Hippocampal formation (tissue), 2 donors: ENCODE data around the gene SLC16A10.

Experiments used
- DNase-seq, 2 donors: peaks; one replicate each; lab custom pipeline; 2025; lab: John Stamatoyannopoulos, UW

SLC16A10 gene

DNA sequence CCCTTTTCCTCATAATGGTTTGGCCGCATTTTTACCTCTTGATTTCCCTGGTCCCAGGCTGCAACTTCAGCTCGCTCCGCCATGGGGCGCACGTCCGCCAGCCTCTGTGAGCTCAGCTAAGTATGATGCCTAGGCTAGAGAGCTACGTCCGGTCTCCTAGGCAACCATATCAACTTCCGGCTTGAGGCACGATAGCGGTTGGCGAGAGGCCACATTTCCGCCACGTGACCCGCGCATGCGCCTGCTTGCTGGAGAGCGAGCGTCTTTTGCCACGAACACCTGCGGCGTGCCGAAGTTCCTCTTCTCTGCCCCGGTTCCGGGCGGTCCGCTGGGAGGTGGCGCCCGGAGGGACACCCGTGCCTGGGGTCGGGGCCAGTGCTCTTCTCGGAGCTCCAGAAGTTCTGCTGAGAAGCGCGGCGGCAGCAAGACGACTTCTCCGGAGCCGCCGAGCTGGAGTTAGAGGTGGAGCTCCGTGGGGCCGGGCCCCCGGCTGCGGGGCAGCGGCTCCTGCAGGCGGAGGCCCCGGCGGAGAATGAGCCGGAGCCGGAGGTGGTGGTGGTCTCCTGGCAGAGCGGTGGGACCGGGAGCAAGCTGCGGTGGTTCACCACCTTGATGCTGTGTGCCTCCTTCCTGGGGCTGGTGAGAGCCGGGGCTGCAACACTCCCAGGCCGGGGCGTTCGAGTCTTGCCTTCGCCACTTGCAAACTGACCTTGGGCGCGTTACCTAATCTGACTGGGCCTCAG, 172.0 kb downstream of the SLC16A10 start:
- DNase-seq, result peak; percentile 95 to 96

DNA sequence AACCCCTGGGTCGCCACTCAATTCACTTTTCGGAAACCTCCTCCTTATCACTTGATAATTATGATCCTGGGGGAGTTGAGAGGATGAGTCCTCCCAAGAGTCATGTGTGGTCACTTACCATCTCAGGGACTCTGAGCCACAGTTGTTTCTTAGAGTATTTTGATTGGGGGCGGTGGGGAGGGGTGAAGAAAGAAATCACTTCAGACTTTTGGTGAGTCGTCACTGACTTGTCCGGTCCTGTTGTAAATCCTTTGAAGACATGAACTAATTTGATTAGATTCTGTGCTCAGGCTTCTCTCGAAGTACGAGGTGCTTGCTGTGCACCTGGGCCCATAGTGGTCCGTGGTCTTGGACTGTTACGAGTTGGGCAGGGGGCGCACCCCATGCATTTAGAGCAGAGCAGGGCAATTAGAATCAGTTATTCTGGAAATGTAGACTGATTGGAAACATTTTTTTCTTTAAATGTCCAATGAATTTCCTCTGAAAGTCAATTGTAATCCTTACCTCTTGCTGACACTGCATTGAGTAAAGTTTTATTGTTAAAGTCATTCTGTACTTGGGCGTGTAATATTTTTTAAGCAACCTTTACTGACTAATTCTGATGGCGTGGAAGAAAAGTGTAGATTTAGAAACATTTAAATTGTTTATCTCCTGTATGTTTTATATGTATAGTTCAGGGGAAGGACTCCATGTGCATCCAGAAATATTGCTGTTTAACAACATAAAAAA, 173.4 kb downstream of the SLC16A10 start:
- DNase-seq, result no peak

DNA sequence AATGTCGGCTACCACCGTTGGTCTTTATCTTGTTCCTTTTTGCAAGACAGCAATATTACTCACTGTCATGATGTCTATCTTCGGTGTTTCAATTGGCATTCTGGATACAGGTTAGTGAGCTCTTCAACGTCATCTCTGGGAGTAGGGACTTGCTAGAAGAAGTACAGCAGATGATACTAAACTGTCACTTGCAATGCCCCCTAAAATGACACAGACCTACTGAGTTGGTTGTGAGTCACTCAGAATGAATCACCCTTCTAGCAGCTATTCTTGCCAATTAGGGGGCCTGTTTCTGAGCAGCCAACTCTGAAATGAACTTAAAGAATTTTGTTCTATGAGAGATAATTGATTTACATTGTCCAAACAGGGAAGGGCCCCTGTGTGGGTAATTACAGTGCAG, 176.5 kb downstream of the SLC16A10 start:
- no peak for DNase-seq

DNA sequence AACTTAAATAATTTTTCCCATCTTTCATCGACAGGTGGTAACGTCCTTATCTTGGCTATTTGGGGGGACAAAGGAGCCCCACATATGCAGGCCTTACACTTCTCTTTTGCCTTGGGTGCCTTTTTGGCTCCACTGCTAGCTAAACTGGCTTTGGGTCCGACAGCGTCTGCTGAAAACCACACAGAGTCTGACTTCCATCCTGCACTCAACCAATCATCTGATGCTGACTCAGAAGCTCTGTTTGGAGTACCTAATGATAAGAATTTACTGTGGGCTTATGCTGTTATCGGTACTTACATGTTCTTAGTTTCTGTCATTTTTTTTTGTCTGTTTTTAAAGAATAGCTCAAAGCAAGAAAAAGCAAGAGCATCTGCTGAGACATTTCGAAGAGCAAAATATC, 178.5 kb downstream of the SLC16A10 start:
- DNase-seq, result no peak

DNA sequence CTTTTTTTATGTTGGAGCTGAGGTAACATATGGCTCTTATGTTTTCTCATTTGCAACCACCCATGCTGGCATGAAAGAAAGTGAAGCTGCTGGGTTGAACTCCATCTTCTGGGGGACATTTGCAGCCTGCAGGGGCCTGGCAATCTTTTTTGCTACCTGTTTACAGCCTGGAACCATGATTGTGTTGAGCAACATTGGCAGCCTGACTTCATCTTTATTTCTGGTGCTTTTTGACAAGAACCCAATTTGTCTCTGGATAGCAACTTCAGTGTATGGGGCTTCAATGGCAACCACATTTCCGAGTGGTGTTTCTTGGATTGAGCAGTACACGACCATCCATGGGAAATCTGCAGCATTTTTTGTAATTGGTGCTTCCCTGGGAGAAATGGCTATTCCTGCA, 179.0 kb downstream of the SLC16A10 start:
- no peak for DNase-seq

DNA sequence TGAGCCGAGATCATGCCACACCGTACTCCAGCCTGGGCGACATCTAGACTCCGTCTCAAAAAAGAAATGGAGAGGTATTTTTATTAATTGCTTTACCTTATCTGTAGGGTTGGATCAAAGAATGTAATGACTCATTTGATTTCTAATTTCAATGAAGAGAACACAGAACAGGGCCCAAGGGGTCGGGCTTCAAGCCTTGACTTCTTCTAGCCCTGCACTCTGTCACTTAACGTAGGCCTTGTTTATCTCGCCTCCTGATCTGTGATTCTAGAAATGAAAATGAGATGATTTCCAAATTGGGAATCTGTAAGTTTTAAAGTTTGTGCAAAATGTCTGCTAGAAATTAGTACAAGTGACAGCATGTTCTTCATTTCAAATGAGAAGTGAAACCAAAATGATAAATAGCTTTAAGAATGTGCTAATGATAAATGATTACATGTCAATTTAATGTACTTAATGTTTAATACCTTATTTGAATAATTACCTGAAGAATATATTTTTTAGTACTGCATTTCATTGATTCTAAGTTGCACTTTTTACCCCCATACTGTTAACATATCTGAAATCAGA, 180.5 kb downstream of the SLC16A10 start:
- no peak for DNase-seq

DNA sequence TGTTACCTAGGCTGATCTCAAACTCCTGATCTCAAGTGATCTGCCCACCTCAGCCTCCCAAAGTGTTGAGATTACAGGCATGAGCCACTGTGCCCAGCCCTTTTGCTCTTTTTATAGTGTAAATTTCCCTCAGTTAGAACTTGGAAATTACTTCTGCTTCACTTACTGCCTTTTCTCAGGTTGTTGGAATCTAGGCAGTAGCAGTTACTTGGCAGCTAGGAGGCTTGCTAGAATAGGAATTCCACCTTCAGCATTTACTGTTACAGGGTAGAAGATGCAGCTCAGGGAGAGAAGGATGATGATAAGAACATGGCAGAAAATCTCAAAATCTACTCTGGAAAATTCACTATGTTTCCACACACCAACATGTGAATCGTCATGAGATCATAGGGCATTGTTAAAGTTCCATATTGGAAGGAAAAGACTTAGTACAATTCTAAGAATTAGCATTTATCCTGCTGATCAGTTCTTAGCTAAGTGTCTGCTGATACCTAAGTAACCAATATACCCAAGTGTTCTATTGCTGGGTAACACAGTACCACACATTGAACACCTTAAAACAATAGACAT, 182.2 kb downstream of the SLC16A10 start:
- DNase-seq, result no peak

DNA sequence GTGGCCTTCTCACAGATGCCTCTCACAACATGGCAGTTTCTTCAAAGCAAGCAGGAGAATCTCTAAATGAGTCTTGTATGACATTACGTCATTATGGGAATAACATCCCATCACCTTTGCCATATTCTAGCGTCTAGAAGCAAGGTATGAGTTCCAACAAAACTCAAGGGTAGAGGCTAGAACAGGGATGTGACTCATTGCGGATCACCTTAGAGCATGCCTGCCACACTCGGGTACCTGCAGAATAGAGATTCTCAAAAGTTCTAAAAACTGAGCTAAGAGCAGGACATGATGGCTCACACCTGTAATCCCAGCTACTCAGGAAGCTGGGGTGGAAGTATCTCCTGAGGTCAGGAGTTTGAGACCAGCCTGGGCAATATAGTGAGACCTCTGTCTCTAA, 182.8 kb downstream of the SLC16A10 start:
- no peak for DNase-seq

DNA sequence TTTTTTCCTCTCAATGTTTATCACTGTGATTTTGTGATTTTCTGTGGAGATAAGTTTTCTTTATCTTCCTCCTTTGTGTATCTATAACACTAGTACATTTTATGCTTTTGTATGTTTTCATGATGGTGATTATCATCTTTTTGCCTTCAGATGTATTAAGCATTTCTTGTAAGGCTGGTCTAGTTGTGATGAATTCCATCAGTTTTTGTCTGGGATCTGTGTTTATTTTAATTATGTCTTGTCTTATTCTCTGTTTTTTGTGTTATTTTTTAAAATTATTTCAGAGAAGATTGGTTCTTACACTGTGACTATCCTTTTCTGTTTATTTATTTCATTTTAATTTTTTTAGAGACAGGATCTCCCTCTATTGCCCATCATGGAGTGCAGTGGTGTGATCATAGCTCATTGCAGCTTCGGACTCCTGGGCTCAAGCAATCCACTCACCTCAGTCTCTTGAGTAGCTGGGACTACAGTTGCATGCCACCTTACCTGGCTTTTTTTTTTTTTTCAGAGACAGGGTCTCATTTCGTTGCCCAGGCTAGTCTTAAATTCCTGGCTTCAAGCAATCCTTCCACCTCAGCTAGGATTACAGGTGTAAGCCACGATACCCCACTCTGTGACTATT, 187.4 kb downstream of the SLC16A10 start:
- no peak for DNase-seq

DNA sequence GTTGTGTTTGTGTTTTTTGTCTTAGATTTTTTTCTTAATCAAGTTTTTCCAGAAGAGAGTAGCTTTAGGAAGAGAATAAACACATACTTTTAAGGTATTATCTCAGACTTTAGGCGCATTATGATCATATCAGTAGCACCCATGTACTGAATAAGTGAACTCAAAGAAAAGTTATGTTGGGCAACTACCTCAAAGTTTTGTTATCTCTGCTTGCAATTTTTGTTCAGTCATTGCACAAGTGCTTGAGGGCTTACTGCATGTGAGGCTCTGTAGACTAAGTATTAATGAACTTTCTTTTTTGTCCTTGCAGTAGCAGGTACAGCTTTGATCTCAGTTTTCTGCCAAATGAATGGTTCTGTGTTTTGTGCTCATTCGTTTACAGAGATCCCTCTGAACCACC, 189.0 kb downstream of the SLC16A10 start:
- DNase-seq, result no peak

DNA sequence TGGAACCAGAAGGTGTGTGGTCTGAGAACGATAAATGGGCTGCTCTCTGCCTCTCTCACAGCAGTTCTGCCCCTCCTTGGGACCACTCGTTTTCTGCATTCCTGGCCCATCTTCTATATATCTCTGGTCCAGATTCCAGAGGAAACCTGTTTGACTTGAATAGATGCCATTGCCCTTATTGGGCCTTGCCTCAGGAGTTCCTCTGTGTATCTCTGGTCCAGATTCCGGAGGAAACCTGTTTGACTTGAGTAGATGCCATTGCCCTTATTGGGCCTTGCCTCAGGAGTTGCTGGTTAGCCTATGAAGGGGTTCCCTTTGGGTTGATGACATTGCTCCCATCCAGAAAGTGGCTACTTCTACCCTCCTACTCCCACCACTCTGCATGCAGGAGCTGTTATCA, 189.4 kb downstream of the SLC16A10 start:
- DNase-seq, result no peak

DNA sequence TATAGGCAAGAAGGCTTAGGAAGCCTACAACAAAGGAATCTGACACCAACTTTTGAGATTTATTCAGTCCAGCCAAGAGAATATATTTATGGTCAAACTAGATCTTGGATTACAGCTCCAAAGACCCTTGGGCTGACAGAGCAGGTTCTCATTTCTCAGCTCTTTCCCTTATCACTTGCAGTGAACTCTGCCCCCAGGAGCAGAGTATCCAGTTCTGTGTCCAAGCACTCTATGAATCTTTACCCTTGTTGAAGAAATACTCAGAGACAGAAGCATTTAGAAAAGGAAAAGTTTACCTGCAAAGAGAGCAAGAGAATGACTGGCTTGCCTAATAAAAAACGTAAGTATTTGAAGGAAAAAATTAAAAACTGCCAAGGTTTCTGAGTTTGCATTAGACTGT, 190.5 kb downstream of the SLC16A10 start:
- no peak for DNase-seq

DNA sequence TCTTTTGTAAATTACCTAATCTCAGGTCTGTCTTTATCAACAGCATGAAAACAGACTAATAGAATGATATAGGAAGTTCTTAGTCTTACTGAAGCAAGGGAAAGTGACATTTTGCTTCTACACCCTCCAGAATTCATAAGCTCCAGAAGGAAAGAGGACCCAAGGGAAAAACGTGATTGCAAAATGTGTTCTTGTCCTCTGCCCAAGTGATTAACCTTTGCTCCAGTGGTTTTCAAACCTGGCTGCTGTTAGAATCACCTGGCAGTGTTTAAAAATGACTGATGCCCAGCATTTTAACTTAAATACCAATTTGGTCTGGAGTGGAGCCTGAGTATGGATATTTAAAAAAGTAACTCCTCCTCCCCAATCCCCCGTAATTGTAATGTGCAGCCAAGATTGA, 191.4 kb downstream of the SLC16A10 start:
- no peak for DNase-seq

DNA sequence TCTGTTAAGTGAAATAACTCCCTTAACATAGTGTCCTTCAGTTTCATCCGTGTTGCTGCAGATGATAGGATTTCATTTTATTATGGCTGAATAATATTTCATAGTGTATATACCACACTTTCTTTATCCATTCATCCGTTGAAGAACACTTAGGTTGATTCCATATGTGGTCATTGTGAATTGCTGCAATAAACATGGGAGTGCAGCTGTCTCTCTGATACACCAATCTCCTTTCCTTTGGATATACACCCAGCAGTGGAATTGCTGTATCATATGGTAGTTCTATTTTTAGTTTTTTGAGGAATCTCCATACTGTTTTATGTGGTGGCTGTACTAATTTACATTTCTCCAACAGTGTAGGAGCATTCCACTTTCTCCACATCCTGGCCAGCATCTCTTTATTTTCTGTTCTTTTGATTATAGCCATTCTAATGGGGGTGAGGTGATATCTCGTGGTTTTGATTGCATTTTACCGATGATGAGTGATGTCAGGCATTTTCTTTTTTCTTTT, 193.2 kb downstream of the SLC16A10 start:
- no peak for DNase-seq
